Measurements from ENCODE around the gene RRM1. TPM values are rescaled to one million over a fixed set of nuclear protein-coding genes. Genes with fewer than 3 reads are reported as not detected.
A peak's percentile ranks its signal among the peaks of the same experiment; 100 is the strongest.

RRM1 gene
- total RNA-seq: 100 to 1,000 TPM in 1 of 5 donors, 10 to 100 TPM in 4; 20.4 to 100 (median 78.4) TPM
- 10 to 100 TPM; 16.6 to 20.6 (median 17.2) TPM for polyA plus RNA-seq
- long read RNA-seq, donor 1, partial matches to known transcripts: 12 of 16 reads
- long read RNA-seq, donor 1, other reads (novel, unspliced or antisense): 0 of 16 reads
- long read RNA-seq, donor 2, transcript RRM1-201 (19 exons, 3,076 nt): major isoform, 7 of 24 reads
- long read RNA-seq, donor 2, partial matches to known transcripts: 16 of 24 reads
- long read RNA-seq, donor 2, other reads (novel, unspliced or antisense): 0 of 24 reads
- long read RNA-seq, donor 3, transcript RRM1-201 (19 exons, 3,076 nt): major isoform, 8 of 21 reads
- long read RNA-seq, donor 3, partial matches to known transcripts: 13 of 21 reads
- long read RNA-seq, donor 3, other reads (novel, unspliced or antisense): 0 of 21 reads
- long read RNA-seq, donor 4, partial matches to known transcripts: 0 of 3 reads
- long read RNA-seq, donor 4, other reads (novel, unspliced or antisense): 0 of 3 reads
- long read RNA-seq, donor 5, transcript RRM1-201 (19 exons, 3,076 nt): major isoform, 7 of 13 reads
- long read RNA-seq, donor 5, partial matches to known transcripts: 5 of 13 reads
- long read RNA-seq, donor 5, other reads (novel, unspliced or antisense): 0 of 13 reads
- long read RNA-seq, donor 6, transcript RRM1-201 (19 exons, 3,076 nt): major isoform, 23 of 62 reads
- long read RNA-seq, donor 6, partial matches to known transcripts: 39 of 62 reads
- long read RNA-seq, donor 6, other reads (novel, unspliced or antisense): 0 of 62 reads
- long read RNA-seq, donor 7, partial matches to known transcripts: 7 of 12 reads
- long read RNA-seq, donor 7, other reads (novel, unspliced or antisense): 0 of 12 reads
- long read RNA-seq, donor 8, transcript RRM1-201 (19 exons, 3,076 nt): major isoform, 7 of 29 reads
- long read RNA-seq, donor 8, partial matches to known transcripts: 21 of 29 reads
- long read RNA-seq, donor 8, other reads (novel, unspliced or antisense): 0 of 29 reads
- long read RNA-seq, donor 9, transcript RRM1-201 (19 exons, 3,076 nt): major isoform, 5 of 24 reads
- long read RNA-seq, donor 9, partial matches to known transcripts: 19 of 24 reads
- long read RNA-seq, donor 9, other reads (novel, unspliced or antisense): 0 of 24 reads
- long read RNA-seq, donor 10, partial matches to known transcripts: 0 of 4 reads
- long read RNA-seq, donor 10, other reads (novel, unspliced or antisense): 0 of 4 reads

DNA sequence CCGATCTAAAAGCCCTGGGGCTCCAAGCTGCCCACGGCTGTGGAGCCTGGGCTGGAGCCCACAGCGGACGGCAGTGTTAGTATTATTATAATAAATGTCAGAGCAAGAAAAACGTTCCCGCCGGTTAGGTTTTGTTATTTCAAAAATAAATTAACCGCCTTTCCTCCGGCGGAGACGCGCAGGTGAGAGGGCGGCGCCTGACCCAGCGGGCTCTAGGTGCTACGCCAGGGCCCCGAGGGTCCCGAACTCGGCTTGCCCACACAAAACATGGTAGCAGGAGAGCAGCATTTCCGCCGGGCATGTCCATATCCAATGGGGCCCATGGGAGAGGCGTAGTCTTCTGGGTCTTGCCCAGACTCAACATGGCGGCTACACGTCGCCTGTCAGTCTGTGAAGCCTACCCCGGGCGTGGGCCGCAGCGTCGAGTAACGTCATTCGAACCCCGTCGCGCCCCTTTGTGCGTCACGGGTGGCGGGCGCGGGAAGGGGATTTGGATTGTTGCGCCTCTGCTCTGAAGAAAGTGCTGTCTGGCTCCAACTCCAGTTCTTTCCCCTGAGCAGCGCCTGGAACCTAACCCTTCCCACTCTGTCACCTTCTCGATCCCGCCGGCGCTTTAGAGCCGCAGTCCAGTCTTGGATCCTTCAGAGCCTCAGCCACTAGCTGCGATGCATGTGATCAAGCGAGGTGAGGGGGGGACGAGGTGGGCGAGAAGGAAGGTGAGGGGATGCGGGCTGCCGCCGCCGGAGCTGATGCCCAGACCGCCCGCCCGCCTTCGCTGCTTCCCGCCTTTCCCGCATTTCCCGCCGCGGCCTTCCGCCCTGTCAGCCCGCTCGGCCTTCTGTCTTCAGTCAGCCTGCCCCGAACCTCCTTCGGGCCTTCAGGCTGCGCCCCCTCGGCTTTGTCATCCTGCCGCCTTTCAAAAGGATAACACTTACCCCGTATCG is at the start of gene RRM1:
Gene RRM1 (plus strand): TSS at position 452 of the 944 bp plus-strand sequence. CDS start 214 bp downstream, at position 666.
- Histone ChIP-seq H3K4me3 (peak within 1 kb of the TSS; percentile 58 to 73 (median 65)), H3K9me3 (no peaks in the 10 kb centered on the region), H3K27ac (peak within 1 kb of the TSS; percentile 89 to 96 (median 95)), H3K27me3 (no peaks in the 10 kb centered on the region), H3K36me3 (peaks cover 0 to 23% (median 21%) of the 10 kb centered on the region in 4 donors), H3K4me1 (peaks cover 17 to 57% (median 32%) of the 10 kb centered on the region in 4 donors)
- DNase-seq: peak; percentile 92 to 99
- WGBS, 5 donors: 0 to 1% (median 0%) methylated on average over 52 to 74 of the region's 74 CpGs
- TF ChIP-seq POLR2A (IDR thresholded peaks at IDR 0.05) (peak in 1 of 4 donors; percentile 4), POLR2AphosphoS5 (IDR thresholded peaks at IDR 0.05) (peak; percentile 80 to 97 (median 86)), EP300 (IDR thresholded peaks at IDR 0.05) (no peak)
- TF ChIP-seq, protein P1, sequence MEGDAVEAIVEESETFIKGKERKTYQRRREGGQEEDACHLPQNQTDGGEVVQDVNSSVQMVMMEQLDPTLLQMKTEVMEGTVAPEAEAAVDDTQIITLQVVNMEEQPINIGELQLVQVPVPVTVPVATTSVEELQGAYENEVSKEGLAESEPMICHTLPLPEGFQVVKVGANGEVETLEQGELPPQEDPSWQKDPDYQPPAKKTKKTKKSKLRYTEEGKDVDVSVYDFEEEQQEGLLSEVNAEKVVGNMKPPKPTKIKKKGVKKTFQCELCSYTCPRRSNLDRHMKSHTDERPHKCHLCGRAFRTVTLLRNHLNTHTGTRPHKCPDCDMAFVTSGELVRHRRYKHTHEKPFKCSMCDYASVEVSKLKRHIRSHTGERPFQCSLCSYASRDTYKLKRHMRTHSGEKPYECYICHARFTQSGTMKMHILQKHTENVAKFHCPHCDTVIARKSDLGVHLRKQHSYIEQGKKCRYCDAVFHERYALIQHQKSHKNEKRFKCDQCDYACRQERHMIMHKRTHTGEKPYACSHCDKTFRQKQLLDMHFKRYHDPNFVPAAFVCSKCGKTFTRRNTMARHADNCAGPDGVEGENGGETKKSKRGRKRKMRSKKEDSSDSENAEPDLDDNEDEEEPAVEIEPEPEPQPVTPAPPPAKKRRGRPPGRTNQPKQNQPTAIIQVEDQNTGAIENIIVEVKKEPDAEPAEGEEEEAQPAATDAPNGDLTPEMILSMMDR (IDR thresholded peaks at IDR 0.05): no peak
- intact Hi-C loops (cut with DNase I; ENCODE audit: low total_unique reads): no loop called here

DNA sequence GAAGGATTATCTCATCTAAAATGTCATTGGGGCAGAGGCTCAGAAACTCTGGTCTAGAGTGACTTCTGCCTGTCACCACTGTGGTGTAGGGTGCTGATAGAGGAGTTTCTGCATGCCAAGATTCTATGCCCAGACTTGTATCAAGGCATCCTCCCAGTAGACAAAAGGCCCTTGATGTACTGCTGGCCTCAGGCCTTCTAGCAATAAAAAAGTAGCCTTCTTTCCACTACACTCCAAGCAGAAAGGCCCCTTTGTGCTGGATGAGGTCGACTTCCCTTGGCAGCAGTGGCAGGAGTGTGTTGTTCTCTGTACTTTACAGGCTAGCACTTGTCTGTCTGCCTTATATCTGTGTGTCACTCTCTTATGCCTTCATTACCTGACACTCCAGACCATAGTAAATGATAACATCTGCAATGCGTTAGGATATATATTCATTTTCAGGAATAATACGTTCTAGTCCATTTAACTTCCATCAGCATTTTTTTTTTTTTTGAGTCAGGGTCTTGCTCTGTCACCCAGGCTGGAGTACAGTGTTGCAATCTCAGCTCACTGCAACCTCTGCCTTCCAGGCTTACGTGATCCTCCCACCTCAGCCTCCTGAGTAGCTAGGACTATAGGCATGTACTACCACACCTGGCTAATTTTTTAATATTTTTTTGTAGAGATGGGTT is 49.5 kb upstream of the RRM1 start:
- Histone ChIP-seq H3K4me1 (peaks cover 0 to 26% (median 11%) of the 10 kb centered on the region in 4 donors), H3K36me3 (peaks cover 0 to 3% (median 0%) of the 10 kb centered on the region in 4 donors), H3K4me3 (no peak overlapping the region), H3K27me3 (no peaks in the 10 kb centered on the region), H3K27ac (no peak overlapping the region), H3K9me3 (no peaks in the 10 kb centered on the region)
- intact Hi-C loops (cut with DNase I; ENCODE audit: low total_unique reads): no loop called here
- WGBS, 5 donors: 46 to 49% (median 48%) methylated on average over 4 of the region's 4 CpGs
- TF ChIP-seq POLR2A (IDR thresholded peaks at IDR 0.05) (no peak), POLR2AphosphoS5 (IDR thresholded peaks at IDR 0.05) (no peak), EP300 (IDR thresholded peaks at IDR 0.05) (no peak)
- TF ChIP-seq, protein P1 (IDR thresholded peaks at IDR 0.05): no peak
- DNase-seq: peak in 1 of 2 donors; percentile 55

DNA sequence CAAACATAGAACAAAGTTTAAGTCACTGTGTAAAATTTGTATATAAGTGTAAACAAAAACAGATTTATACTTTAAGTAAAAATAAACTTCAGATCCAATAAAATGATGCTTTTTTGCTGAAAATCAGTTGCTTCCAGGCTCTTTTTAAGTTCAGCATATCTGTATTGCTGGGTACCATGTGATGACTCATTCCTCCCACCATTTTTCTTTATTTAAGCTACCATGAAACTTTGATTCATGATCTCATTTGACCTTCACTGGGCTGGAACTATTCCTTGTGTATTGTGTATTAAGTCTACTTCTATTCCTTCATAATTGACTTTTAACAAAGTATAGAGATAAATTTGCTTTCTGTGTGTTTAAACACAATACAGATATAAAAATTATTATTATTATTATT is 46.3 kb upstream of the RRM1 start:
- H3K9me3 ChIP-seq: no peaks in the 10 kb centered on the region
- no peak for TF ChIP-seq POLR2A (IDR thresholded peaks at IDR 0.05)
- TF ChIP-seq EP300 (IDR thresholded peaks at IDR 0.05): no peak
- no peak for TF ChIP-seq POLR2AphosphoS5 (IDR thresholded peaks at IDR 0.05)
- DNase-seq: no peak
- intact Hi-C loops (cut with DNase I; ENCODE audit: low total_unique reads): no loop called here
- peaks cover 0 to 4% (median 2%) of the 10 kb centered on the region in 4 donors for H3K36me3 ChIP-seq
- no peak overlapping the region for H3K27ac ChIP-seq
- no peaks in the 10 kb centered on the region for H3K27me3 ChIP-seq
- peaks cover 0 to 25% (median 10%) of the 10 kb centered on the region in 4 donors for H3K4me1 ChIP-seq
- H3K4me3 ChIP-seq: no peak overlapping the region

Measured in stomach (tissue), 19 donors.